A549 (cell line): ENCODE results near the gene CRTC3. TPM values are rescaled to one million over a fixed set of nuclear protein-coding genes. Genes with fewer than 3 reads are reported as not detected.

Source experiments
- ATAC-seq, 2 experiments: fragments of 200-7000 bp in 1 of 2; fragments of >200 bp in 1 of 2; cut with Nextera tagmentation in 1 of 2; cut with Tn5 transposase in 1 of 2; 3 replicates each; pipeline versions ENCODE4 v1.8.0 to v1.9.1; 2018 to 2020; ENCODE audit warnings: mild to moderate bottlenecking in 1 of 2, moderate library complexity in 1 of 2
- CTCF ChIA-PET: fragments of 300-600 bp; sonication (Branson Sonifier 250); formaldehyde crosslinking; extraction: SDS; loops from one replicate; lab custom pipeline; 2021; ENCODE audit warnings: antibody characterized with exemption, inconsistent platforms; lab: Yijun Ruan, JAX
- POLR2A ChIA-PET: fragments of 350-600 bp; formaldehyde crosslinking; extraction: SDS; loops from one replicate; lab custom pipeline; 2021; ENCODE audit warnings: antibody characterized with exemption, inconsistent platforms; lab: Yijun Ruan, JAX
- DNase-seq, 2 experiments: peaks; one replicate each; pipeline versions ENCODE4 v3.0.0 to v3.0.0-alpha.2; 2011 to 2016; ENCODE audit warnings: low read depth in 1 of 2, low spot score in 1 of 2
- FAIRE-seq: peaks from 2 replicates; lab custom pipeline; 2011; peaks lifted over from hg19 to GRCh38; lab: Jason Lieb, UNC
- H3K27ac ChIP-seq, 2 experiments: fragments of >200 bp; sonication (Bioruptor Twin); formaldehyde crosslinking; 3 replicates each; pipeline ENCODE4 v1.5.1; 2016 to 2017
- H3K4me1 ChIP-seq: fragments of >200 bp; sonication (Bioruptor Twin); formaldehyde crosslinking; 3 replicates; pipeline ENCODE4 v1.6.1; 2016
- H3K4me2 ChIP-seq: fragments of >200 bp; sonication (Bioruptor Twin); formaldehyde crosslinking; 3 replicates; pipeline ENCODE4 v1.6.1; 2016
- H3K4me3 ChIP-seq: fragments of >200 bp; sonication (Bioruptor Twin); formaldehyde crosslinking; 3 replicates; pipeline ENCODE4 v1.5.1; 2016
- H3K9me3 ChIP-seq: fragments of >200 bp; sonication (Bioruptor Twin); formaldehyde crosslinking; 3 replicates; pipeline ENCODE4 v1.6.1; 2016
- ATOH8 ChIP-seq: fragments of 250-450 bp; sonication (Bioruptor Pico); IDR thresholded peaks from 2 replicates; pipeline ENCODE4 v1.5.0; 2020; ENCODE audit warnings: low read depth, mild to moderate bottlenecking, moderate library complexity
- BCL3 ChIP-seq: fragments of >200 bp; sonication (Bioruptor Twin); formaldehyde crosslinking; IDR thresholded peaks from 3 replicates; pipeline ENCODE4 v1.6.1; 2016
- BHLHE40 ChIP-seq: IDR thresholded peaks from 2 replicates; pipeline ENCODE4 v1.6.1; 2012; ENCODE audit warnings: low read depth, low read length, inconsistent platforms
- CBX2 ChIP-seq: fragments of 200-600 bp; sonication (generic); IDR thresholded peaks from 2 replicates; pipeline ENCODE4 v1.6.1; 2016; ENCODE audit warnings: low read depth, mild to moderate bottlenecking, borderline replicate concordance
- CBX8 ChIP-seq: fragments of 200-600 bp; sonication (generic); IDR thresholded peaks from 2 replicates; pipeline ENCODE4 v1.6.1; 2016
- EHMT2 ChIP-seq: fragments of 200-600 bp; sonication (generic); IDR thresholded peaks from 2 replicates; pipeline ENCODE4 v1.6.1; 2016; ENCODE audit warnings: antibody characterized with exemption, low read depth, mild to moderate bottlenecking, moderate library complexity
- ELK1 ChIP-seq: fragments of 150-350 bp; IDR thresholded peaks from 2 replicates; pipeline ENCODE4 v1.6.1; 2014; ENCODE audit warnings: low read depth, mild to moderate bottlenecking, low read length
- EP300 ChIP-seq, 2 experiments: fragments of >200 bp; sonication (Bioruptor Twin); formaldehyde crosslinking; IDR thresholded peaks; 2 replicates in 1 of 2; 3 replicates in 1 of 2; pipeline ENCODE4 v1.6.1; 2016 to 2017
- FOXS1 ChIP-seq: fragments of 250-450 bp; sonication (Bioruptor Pico); IDR thresholded peaks from 2 replicates; pipeline ENCODE4 v1.5.0; 2020; ENCODE audit warnings: mild to moderate bottlenecking, moderate library complexity
- GATA3 ChIP-seq: IDR thresholded peaks from 2 replicates; pipeline ENCODE4 v1.6.1; 2012; ENCODE audit warnings: borderline replicate concordance
- HEYL ChIP-seq: fragments of 250-450 bp; sonication (Bioruptor Pico); IDR thresholded peaks from 2 replicates; pipeline ENCODE4 v1.8.0; 2021; ENCODE audit warnings: mild to moderate bottlenecking, moderate library complexity
- HOXA7 ChIP-seq: fragments of 250-450 bp; sonication (Bioruptor Pico); IDR thresholded peaks from 2 replicates; pipeline ENCODE4 v1.5.0; 2020; ENCODE audit warnings: mild to moderate bottlenecking, moderate library complexity
- JUNB ChIP-seq: fragments of >200 bp; sonication (Bioruptor Twin); formaldehyde crosslinking; IDR thresholded peaks from 2 replicates; pipeline ENCODE4 v1.6.1; 2016
- MAX ChIP-seq: IDR thresholded peaks from 2 replicates; pipeline ENCODE4 v1.6.1; 2012
- MYC ChIP-seq: IDR thresholded peaks from 2 replicates; pipeline ENCODE4 v1.6.1; 2012; ENCODE audit warnings: mild to moderate bottlenecking, inconsistent platforms, low read length, improper control_type of control experiment, borderline replicate concordance
- NFE2L2 ChIP-seq: fragments of 150-350 bp; conservative IDR thresholded peaks from 2 replicates; pipeline ENCODE4 v1.6.1; 2014; ENCODE audit warnings: low read length
- NPAS2 ChIP-seq: fragments of 250-450 bp; sonication (Bioruptor Pico); IDR thresholded peaks from 2 replicates; pipeline ENCODE4 v1.8.0; 2022; ENCODE audit warnings: mild to moderate bottlenecking, moderate library complexity, borderline replicate concordance
- NR3C1 ChIP-seq: fragments of >200 bp; sonication (Bioruptor Twin); formaldehyde crosslinking; IDR thresholded peaks from 3 replicates; pipeline ENCODE4 v1.6.1; 2017
- POLR2AphosphoS2 ChIP-seq: conservative IDR thresholded peaks from 2 replicates; pipeline ENCODE4 v1.6.1; 2012; ENCODE audit warnings: low read length, improper control_type of control experiment, inconsistent platforms
- RARB ChIP-seq: fragments of 250-450 bp; sonication (Bioruptor Pico); IDR thresholded peaks from 2 replicates; pipeline ENCODE4 v1.8.0; 2021; ENCODE audit warnings: mild to moderate bottlenecking, moderate library complexity
- REST ChIP-seq: fragments of 200-600 bp; sonication (generic); IDR thresholded peaks from 2 replicates; pipeline ENCODE4 v1.6.1; 2016; ENCODE audit warnings: antibody characterized with exemption, mild to moderate bottlenecking, moderate library complexity
- SMC3 ChIP-seq: fragments of >200 bp; sonication (Bioruptor Twin); formaldehyde crosslinking; IDR thresholded peaks from 3 replicates; pipeline ENCODE4 v1.6.1; 2018; ENCODE audit warnings: inconsistent platforms
- ZC3H11A ChIP-seq: fragments of 450-650 bp; IDR thresholded peaks from 2 replicates; pipeline ENCODE4 v1.6.1; 2014; ENCODE audit warnings: antibody characterized with exemption, mild to moderate bottlenecking
- ZFP36 ChIP-seq: fragments of 450-650 bp; IDR thresholded peaks from 2 replicates; pipeline ENCODE4 v1.6.1; 2014; ENCODE audit warnings: borderline replicate concordance; ENCODE audit not compliant: partially characterized antibody
- ZNF302 ChIP-seq: fragments of 250-450 bp; sonication (Bioruptor Pico); IDR thresholded peaks from 2 replicates; pipeline ENCODE4 v1.9.0; 2021; ENCODE audit warnings: inconsistent platforms, mild to moderate bottlenecking, moderate library complexity
- ZSCAN20 ChIP-seq: fragments of 250-450 bp; sonication (Bioruptor Pico); IDR thresholded peaks from 2 replicates; pipeline ENCODE4 v1.8.0; 2022; ENCODE audit warnings: mild to moderate bottlenecking, moderate library complexity
- WGBS: methylation state at CpG from one replicate; pipeline ENCODE4 v1.1.6; 2017; ENCODE audit errors: missing lambda C conversion rate; 5-methylcytosine and 5-hydroxymethylcytosine counted together
- polyA plus RNA-seq, 4 experiments: library from polyadenylated mRNA; depleted of rRNA in 3 of 4; stranded (reverse); fragments of >200 nt; fragmentation: RNase III in 1 of 4; extraction: RNeasy Plus Mini Kit Qiagen cat#74134 plus additional on column Dnase treatment in 1 of 4; gene quantifications; 2 replicates in 3 of 4; 3 replicates in 1 of 4; pipeline ENCODE4 v1.2.3, GENCODE V29; 2011 to 2017

Gene CRTC3
- polyA plus RNA-seq, 2 of the 4 experiments (the other 2 are of a cell fraction), result 17.5 to 30.5 TPM

- H3K4me3 ChIP-seq, result no peak overlapping the region
- TF ChIP-seq SMC3, result no peak
- TF ChIP-seq CBX2, result no peak
- no peak for TF ChIP-seq JUNB
- no peak for TF ChIP-seq BHLHE40
- no peak for TF ChIP-seq RARB (CRISPR knock-in tag)
- TF ChIP-seq ZSCAN20 (CRISPR knock-in tag), result no peak
- no peak for TF ChIP-seq MAX
- no peak for TF ChIP-seq ELK1
- TF ChIP-seq ZFP36, result no peak
- no peak for TF ChIP-seq MYC
- no peak for TF ChIP-seq NFE2L2
- TF ChIP-seq NPAS2 (CRISPR knock-in tag), result no peak
- no peak for TF ChIP-seq BCL3
- ATAC-seq, result peak in 1 of 2 experiments; percentile 40; a peak in 2 of 6 replicates
- ChIA-PET CTCF (interaction anchor here (0.8 to 4.4 kb wide), 8 partner anchors 9 to 420 kb away, joined by 3 to 22 read pairs (median 5); no protein-coding TSS in a partner anchor), POLR2A (no interaction called here)
- no peak overlapping the region for H3K27ac ChIP-seq
- 87% methylated on average over 3 of the region's 3 CpGs for whole genome bisulfite sequencing
- H3K4me1 ChIP-seq, result peaks cover 6% of the 10 kb centered on the region
- DNase-seq, result no peak
- H3K9me3 ChIP-seq, result no peaks in the 10 kb centered on the region
- FAIRE-seq, result no peak
- no peak overlapping the region for H3K4me2 ChIP-seq
Observed at GRCh38 chr15:90512981-90513380, 16.7 kb upstream of the CRTC3 start.

- WGBS, result 60% methylated on average over 2 of the region's 2 CpGs
- no peak for TF ChIP-seq ELK1
- no peak for TF ChIP-seq REST
- TF ChIP-seq HOXA7 (CRISPR knock-in tag), result no peak
- TF ChIP-seq MYC, result no peak
- no peak for TF ChIP-seq HEYL (CRISPR knock-in tag)
- no peak for TF ChIP-seq EHMT2
- TF ChIP-seq POLR2AphosphoS2, result no peak
- no peak for TF ChIP-seq GATA3
- no peak for TF ChIP-seq ZC3H11A
- no peak for TF ChIP-seq FOXS1 (CRISPR knock-in tag)
- TF ChIP-seq CBX8, result no peak
- no peak for TF ChIP-seq EP300 (IDR thresholded peaks at IDR 0.05)
- no peak for TF ChIP-seq SMC3
- no peak for TF ChIP-seq RARB (CRISPR knock-in tag)
- TF ChIP-seq NR3C1, result no peak
- TF ChIP-seq ATOH8 (CRISPR knock-in tag), result no peak
- TF ChIP-seq JUNB, result no peak
- no peak for TF ChIP-seq ZNF302 (CRISPR knock-in tag)
- H3K27ac ChIP-seq, result no peak overlapping the region
- POLR2A ChIA-PET, result no interaction called here
- ATAC-seq, result peak in 1 of 2 experiments; percentile 42; a peak in 3 of 6 replicates
- no peaks in the 10 kb centered on the region for H3K9me3 ChIP-seq
- CTCF ChIA-PET, result interaction anchor here (0.7 to 3.6 kb wide), 8 partner anchors 9 to 372 kb away, joined by 3 to 22 read pairs (median 4); no protein-coding TSS in a partner anchor
- no peak for FAIRE-seq
- H3K4me3 ChIP-seq, result no peak overlapping the region
- peaks cover 6% of the 10 kb centered on the region for H3K4me1 ChIP-seq
- 0 out of 3 replicates have a peak overlapping the region, but pooled peaks have one; percentile 9 for H3K4me2 ChIP-seq
- DNase-seq, result no peak
Observed at GRCh38 chr15:90513448-90513847, 16.3 kb upstream of the CRTC3 start.
